Hepatocyte (in vitro differentiated cells): ENCODE data around the gene ZMYM5.
"Not testable (repeated sequence)": the region's sequence is repeated elsewhere in the genome, so short reads cannot be mapped to it uniquely, and the experiment has no call there.

Experiments used
- EZH2 ChIP-seq: fragments of 200-600 bp; sonication (generic); IDR thresholded peaks from 2 replicates; pipeline ENCODE4 v1.6.1; 2016; ENCODE audit warnings: antibody characterized with exemption, mild to moderate bottlenecking, borderline replicate concordance
- EZH2phosphoT487 ChIP-seq: fragments of 200-600 bp; sonication (generic); IDR thresholded peaks from one replicate; pipeline ENCODE4 v1.6.1; 2018; ENCODE audit warnings: antibody characterized with exemption, mild to moderate bottlenecking, low read depth, moderate library complexity; ENCODE audit not compliant: unreplicated experiment, severe bottlenecking
- TF ChIP-seq, protein P1 (sequence below): fragments of 200-600 bp; sonication (generic); IDR thresholded peaks from 2 replicates; pipeline ENCODE4 v1.5.1; 2016; ENCODE audit warnings: antibody characterized with exemption, mild to moderate bottlenecking; ENCODE audit not compliant: poor library complexity

DNA sequence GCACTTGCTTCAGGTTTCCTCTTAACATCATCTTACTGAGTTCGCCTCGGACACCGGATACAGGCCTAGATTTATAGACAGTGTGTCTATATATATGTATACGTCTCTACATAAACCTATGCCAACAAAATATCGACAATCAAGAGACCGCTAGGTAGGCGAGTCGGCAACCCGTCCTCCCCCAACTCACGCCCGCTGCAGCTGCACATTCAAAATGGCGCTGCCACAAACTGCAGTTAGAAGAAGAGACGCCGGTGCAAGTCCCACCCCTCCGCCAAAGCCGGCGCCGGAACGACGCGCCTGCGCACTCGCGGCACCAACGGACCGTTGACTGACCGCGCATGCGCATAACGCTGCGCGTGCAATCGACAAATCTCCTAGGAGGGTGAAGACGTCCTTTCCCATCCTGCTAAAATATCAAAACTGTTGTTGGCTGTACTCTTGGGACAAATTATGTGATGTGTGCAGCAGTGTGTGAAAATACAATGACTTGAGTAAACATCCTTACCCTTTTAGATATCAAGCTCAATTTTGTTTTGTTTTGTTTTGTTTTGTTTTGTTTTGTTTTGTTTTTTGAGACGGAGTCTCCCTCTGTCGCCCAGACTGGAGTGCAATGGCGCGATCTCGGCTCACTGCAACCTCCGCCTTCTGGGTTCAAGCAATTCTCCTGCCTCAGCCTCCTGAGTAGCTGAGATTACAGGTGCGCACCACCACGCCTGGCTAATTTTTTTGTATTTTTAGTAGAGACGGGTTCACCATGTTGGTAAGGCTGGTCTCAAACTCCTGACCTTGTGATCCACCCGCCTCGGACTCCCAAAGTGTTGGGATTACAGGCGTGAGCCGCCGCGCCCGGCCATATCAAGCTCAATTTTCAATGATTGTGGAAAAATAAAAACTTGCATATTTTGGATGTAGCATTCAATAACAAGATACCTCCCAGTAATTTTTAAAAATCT, 80.4 kb downstream of the ZMYM5 start, which contains the start of gene PSPC1:
- TF ChIP-seq, protein P1, sequence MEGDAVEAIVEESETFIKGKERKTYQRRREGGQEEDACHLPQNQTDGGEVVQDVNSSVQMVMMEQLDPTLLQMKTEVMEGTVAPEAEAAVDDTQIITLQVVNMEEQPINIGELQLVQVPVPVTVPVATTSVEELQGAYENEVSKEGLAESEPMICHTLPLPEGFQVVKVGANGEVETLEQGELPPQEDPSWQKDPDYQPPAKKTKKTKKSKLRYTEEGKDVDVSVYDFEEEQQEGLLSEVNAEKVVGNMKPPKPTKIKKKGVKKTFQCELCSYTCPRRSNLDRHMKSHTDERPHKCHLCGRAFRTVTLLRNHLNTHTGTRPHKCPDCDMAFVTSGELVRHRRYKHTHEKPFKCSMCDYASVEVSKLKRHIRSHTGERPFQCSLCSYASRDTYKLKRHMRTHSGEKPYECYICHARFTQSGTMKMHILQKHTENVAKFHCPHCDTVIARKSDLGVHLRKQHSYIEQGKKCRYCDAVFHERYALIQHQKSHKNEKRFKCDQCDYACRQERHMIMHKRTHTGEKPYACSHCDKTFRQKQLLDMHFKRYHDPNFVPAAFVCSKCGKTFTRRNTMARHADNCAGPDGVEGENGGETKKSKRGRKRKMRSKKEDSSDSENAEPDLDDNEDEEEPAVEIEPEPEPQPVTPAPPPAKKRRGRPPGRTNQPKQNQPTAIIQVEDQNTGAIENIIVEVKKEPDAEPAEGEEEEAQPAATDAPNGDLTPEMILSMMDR = not testable (repeated sequence)
- TF ChIP-seq EZH2phosphoT487, EZH2: not testable (repeated sequence)
